Right ventricle myocardium superior (tissue), 1 donor: ENCODE data around the gene LY9. TPM values are rescaled to one million over a fixed set of nuclear protein-coding genes. Genes with fewer than 3 reads are reported as not detected.
"Not testable (repeated sequence)": the region's sequence is repeated elsewhere in the genome, so short reads cannot be mapped to it uniquely, and the experiment has no call there.

Experiments
- ATAC-seq: fragments of 200-7000 bp; cut with Tn5 transposase; one replicate; pipeline ENCODE4 v1.9.1; 2020; ENCODE audit warnings: mild to moderate bottlenecking; ENCODE audit not compliant: poor library complexity
- DNase-seq: peaks from one replicate; pipeline ENCODE4 v3.0.0-alpha.2; 2020
- intact Hi-C: fragments of 100-400 bp; cut with DNase I; formaldehyde crosslinking; loops from one replicate; pipeline ENCODE4 v1.11.2; 2022
- total RNA-seq: library from RNA; stranded (reverse); fragmentation: NEBNext Ultra II Directional; extraction: Animal tissue kit (Norgen Biotek cat#: 25700); gene quantifications from one replicate; pipeline ENCODE4 v1.2.1, GENCODE V29; 2021
- donor health status: DM: no; HTN: yes; CAD: no; lungs with severe emphysema.

The LY9 gene
- total RNA-seq, 1 donor from 2014 or later: not detected

DNA sequence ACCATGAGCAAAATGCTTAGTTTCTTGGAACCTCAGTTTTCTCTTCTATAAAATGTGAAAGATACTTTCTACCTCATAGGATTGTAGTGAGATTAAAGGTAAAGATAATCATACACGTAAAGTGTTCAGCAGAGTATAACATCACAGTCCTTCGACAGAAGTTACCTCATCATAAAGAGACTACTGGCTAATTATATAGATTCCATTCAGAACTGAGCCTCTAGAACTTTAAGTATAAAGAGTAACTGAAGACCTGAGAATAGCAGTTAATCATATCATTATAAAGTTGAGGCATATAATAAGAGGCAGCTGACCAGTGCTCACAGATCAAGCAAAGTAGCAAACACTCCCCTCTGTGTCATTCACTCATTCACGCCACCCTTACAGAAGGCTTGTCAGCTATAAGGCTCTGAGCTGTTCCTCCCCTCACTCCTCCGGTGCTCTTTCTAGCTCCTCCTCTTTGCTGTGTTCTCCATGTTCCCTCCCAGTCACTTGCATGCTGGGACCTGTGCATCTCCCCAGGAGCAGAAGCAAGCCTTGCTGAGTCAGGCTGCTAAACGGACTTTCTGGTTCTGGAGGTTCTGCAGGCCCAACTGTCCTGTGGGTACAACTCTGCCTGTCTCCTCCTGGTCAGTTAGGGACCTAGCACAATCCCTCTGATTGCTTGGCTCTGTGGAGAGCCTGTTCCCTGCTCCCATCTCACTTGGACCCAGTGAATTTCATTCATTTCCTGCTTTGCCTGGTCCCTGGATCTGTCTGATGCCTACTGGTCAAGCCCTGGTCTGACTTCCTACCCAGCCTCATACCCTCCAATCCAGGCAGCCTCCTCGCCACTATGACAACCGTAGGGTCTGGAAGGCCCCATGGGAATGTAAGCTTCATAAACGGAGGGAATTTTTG is 28.3 kb upstream of the LY9 start:
- ATAC-seq: no peak

DNA sequence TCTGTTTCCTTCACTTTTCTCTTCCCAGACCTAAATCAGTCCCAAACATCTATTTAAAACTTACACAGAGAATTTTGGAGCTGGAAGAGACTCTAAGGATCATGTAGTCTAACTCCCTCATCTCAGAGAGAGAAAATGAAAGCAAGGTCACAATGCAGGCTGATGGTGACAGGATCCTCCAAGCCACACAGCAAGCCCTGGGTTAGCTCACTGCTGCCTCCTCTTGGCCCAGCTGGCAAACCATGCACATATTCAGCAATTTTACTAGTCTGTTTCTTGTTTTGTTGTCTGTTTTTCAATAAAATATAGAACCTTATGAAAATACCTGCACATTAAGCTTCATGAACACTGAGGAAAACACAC is 27.7 kb upstream of the LY9 start:
- intact Hi-C loops: no loop called here
- peak; percentile 64 for DNase-seq
- peak; percentile 55 for ATAC-seq

More for the DNA sequence above, 28.3 kb upstream of the LY9 start:
- intact Hi-C loops: no loop called here
- no peak for DNase-seq

DNA sequence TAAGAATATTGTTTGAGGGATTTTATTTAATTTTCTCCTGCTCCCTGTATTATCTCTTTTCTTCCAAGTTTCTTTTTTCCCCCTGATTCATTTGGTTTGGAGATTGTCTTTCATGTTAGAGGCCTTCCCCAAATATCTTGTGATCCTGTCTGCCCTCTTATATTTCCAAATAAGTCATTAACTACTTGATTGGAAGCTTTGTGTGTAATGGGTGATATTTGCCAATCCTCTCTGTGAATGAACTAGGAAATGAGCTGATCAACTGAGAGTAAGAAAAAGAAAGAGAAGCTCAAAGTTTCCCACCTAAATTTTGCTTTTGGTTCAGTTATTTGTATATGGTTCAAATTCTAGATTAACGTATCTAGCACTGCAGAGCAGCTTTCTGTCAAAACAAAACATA is 23.6 kb upstream of the LY9 start:
- ATAC-seq (no peak), DNase-seq (no peak)
- intact Hi-C loops: no loop called here

DNA sequence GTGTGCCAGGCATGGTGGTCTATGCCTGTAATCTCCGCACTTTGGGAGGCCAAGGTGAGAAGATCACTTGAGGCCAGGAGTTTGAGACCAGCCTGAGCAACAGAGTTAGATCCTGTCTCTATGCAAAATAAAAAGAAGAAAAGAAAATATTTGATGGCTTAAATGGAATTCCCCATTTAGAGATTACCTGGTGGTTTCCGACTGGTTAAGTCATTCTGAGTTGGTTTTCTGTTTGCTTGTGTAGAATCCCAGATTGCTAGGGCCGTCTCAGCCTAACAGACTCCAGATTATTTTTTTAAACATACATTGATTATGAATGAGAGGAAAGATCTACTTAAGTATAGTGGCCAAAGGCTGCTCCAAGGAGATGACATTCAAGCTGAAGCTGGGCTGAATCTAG is 22.9 kb upstream of the LY9 start:
- ATAC-seq: no peak
- no peak for DNase-seq
- intact Hi-C loops: no loop called here

DNA sequence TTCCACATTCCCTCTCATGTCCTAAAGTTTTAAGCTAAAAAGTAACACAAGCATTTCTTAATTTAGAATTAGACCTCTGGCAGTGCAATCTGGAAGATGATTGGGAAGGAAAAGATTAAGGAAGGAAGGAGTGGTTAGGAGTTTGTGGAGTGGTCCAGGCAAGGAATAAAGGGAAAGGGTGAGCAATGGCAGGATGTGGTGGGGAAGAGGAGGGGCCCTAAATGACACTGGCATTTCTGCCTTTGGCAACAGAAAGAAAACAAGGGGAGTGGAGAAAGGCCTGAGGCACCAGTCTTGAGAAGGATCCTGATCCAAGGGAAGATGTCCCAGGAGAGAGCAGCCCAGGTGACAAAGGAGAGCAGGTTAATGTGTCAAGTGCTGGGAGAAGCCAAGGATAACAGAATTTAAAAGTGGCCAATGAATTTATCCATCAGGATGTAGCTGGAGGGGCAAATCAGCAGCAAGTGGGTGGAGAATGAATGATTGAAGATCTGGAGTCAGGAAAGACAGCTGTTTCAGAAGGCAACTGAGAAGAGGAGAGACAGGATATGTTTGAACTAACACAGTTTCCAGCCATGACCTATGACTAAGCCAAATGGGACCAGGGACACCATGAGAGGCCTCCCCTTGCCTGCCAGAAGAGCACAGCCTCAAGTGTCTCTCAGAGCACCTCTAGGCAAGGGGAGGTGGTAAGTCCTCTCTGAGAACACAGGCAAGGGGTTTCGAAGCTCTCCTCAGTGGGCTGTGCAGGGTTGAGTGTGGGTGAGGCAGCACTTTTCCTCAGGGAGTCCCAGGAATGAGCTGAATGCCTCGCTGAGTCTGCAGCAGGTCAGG is 20.9 kb upstream of the LY9 start:
- intact Hi-C loops: no loop called here
- DNase-seq: no peak
- no peak for ATAC-seq

DNA sequence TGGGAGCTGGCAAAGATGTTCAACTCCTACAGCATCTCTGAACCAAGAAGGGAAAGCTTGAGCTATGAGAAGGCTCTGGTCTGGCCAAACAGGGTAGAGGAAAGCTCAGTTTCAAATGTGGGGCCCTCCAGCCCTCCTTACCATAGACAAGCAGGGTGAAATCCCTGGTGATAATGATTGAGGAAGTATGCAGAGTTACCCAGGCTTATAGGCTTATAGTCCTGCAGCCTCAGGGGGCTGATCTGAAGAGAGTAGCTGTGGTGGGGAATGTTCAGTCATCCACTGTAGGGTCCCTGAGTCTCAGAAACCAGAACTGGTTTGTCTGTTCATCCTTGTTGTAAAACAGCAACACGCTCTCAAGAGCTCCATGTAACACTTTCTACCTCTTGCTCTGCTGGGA is 19.8 kb upstream of the LY9 start:
- ATAC-seq (no peak), DNase-seq (no peak)
- intact Hi-C loops: no loop called here

DNA sequence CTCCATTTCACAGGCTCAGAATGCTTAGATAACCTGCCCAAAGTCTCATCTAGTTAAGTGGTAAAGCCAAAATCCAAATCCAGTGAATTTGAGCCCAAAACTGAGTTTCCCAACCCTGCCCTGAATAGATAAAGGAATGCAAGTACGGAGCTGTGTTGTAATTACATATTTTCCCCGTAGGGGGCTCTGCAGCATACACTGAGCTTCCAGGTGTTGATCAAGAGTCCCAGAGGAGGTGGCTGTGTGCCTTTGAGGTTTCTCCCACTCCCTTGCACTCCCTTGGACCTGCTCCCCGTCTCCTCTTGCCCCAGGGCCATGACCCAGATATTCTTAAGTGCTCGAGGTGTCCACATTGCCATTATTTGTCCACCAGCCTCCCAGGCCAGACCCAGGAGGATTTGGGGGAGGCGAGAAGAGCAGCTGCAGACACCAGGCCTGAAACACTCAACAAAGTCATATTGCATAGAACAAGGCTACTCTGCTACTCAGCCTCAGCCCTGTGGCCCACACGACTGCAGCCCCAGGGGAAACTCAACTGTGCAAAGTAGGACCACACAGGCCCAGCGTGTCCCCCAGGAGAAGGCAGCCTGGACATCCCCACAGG is 18.4 kb upstream of the LY9 start:
- no peak for DNase-seq
- intact Hi-C loops: no loop called here
- ATAC-seq: no peak

DNA sequence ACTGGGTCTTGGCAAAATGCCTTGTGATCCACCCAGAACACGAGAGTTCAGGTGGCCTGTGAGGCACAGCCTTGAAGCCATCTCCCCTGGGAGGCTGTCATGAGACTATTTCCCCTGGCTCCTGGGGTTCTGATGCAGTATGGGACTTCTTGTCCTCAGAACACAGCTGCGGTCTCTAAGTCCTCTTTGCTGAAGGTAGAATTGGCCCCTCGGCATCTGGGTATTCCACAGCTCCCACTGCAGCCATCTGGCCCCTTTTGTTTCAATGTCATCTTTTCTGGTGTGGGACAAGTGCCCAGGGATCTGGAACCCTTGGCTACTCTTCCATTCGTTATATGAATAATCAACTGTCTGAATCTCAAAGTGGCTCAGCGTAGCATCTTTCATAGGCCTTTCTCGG is 17.0 kb upstream of the LY9 start:
- intact Hi-C loops: no loop called here
- ATAC-seq: no peak
- no peak for DNase-seq

DNA sequence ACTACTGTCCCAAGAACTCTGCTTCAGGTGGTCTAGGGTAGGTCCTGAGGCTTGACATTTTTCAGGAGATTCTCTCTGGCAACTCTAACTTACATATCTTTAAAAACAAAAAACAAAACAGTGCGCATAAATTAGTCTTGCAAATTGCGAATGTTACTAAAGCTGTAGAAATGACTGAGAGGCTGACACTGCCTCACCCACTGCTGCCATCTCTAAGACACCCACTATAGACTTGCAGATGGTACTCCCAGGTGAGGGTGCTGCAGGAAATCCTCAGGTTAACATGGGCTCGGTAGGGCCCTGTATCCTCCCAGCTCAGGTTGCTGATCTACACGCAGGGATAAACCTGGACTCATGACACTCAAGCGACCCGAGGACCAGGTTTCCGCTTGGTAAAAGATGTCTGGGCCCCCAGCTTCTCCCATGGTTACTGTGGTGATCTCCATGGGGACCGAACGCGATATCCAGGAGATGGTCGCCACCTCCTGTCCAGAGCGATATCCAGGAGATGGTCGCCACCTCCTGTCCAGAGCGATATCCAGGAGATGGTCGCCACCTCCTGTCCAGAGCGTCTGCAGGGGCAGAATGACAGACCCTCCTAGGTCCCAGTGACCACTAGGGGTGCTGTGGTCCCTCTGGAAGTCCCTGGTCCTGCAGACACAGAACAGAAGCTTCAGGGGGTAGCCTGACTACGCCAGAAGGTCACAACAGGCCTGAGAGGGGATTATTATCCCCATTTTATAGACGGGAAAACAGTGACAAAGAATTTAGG is 16.2 kb upstream of the LY9 start:
- DNase-seq: no peak
- ATAC-seq: no peak

DNA sequence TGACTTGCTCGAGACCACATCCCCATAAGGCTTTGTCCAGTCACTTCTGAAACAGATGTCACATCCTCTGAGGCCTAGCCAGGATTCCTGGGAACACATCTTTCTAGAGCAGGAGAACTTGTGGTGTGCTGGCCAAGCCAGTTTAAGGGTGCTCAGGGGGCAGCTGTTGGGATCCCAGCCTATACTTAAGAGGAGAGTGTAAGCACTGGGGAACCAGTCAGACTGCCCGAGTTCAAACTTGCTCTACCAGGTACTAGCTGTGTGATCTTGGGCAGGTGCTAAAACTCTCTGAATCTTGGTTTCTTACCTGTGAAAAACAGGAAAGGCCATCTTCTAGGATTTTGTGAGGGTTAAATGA is 15.6 kb upstream of the LY9 start:
- intact Hi-C loops: no loop called here
- DNase-seq: no peak
- no peak for ATAC-seq

More for the DNA sequence above, 16.2 kb upstream of the LY9 start:
- intact Hi-C loops: no loop called here

DNA sequence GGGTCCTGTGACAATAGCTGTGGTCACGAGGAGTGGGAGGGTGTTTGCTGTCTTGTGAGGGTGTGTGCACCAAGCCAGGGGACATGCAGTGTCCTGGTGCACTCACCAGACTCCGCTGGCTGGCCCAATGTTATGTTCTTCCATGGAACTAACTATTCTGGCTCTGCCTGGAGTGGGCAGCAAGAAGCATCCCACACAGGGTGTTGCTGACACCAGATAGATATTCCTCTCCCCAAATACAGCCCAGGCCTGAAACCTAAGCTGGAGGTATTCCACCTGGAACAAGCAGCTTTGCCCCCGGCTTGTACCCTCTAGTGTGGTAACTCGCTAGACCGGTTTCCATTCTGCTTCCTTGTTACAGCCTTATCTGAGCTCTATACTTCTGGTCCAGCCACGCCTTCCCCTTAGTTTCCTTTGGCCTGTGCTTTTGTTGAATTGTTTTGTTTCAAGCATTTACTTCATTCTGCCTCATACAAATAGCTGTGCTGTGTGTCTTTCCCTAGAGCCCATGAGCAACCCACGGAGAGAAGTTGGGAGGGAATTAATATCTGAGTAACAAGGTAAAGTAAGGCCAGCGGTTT is 14.7 kb upstream of the LY9 start:
- intact Hi-C loops: no loop called here
- no peak for ATAC-seq
- DNase-seq: no peak

DNA sequence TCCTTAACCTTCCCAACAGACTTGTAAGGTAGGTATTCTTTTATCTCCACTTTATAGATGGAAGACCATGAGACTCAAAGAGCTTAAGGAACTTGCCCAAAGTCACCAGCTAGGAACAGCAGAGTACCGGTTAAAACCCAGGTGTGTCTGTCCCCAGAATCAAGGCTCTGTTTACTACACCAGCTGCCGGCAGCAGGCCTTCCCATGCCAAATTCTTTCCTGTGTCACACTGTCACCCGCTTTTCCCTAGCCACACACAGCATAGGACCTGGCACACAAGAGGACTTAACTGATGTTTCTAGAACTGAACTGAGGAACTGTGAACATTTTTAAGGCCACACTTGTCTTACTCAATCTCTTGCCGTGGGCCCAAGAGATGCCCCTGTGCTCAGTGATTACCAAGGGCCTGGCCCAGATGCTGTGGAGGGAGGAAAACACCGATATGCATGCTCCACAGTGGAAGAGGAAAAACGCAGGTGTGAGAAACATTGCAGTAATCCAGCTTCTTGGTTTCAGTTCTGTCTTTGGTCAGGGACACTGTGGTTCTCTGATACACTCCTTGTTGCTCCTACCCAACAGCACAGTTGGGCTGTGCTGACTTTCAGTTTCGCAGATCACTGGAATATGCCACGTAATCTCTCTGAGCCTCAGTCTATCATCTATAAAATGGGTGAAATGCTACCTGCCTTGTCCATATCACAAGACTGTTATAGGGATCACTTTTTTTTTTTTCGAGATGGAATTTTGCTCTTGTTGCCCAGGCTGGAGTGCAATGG is 13.9 kb upstream of the LY9 start:
- intact Hi-C loops: no loop called here
- peak; percentile 31 for ATAC-seq
- no peak for DNase-seq

DNA sequence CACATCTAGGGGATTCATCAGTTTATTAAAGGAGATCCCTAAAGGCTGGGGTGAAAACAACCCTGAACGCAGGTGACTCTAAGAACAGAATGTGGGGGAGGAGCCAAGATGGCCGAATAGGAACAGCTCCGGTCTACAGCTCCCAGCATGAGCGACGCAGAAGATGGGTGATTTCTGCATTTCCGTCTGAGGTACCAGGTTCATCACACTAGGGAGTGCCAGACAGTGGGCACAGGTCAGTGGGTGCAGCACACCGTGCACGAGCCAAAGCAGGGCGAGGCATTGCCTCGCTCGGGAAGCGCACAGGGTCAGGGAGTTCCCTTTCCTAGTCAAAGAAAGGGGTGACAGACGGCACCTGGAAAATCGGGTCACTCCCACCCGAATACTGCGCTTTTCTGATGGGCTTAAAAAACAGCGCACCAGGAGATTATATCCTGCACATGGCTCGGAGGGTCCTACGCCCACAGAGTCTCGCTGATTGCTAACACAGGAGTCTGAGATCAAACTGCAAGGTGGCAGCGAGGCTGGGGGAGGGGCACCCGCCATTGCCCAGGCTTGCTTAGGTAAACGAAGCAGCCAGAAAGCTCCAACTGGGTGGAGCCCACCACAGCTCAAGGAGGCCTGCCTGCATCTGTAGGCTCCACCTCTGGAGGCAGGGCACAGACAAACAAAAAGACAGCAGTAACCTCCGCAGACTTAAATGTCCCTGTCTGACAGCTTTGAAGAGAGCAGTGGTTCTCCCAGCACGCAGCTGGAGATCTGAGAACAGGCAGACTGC is 12.8 kb upstream of the LY9 start:
- DNase-seq, ATAC-seq, intact Hi-C loops: not testable (repeated sequence)

DNA sequence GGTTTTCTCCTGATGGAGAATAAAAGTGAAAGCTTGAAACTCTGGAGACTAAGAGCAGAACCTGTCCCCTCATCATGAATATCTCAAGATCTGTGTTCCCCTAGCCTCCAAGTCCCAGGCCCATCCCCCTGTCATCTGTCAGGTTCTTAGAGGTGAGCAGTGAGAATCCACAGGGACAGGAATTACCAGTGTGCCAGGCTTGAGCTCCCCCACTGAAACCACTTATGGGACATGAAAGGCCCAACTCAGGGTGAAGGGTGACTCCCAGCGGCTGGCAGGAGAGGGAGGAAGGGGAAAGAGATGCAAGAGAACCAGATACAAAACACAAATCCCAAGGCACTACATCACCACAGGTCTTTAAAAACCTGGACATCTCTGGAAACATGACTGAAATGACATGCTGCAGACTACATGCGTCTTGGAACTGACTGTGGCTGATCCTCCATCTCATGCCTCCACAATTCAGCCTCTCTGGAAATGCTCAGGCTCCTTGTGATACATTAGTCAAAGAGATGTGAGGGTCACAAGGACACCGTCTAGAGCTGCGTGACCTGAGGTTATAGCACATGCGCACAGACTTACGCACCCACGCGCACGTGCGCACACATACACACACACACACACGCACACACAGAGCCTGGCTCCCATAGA is 6.8 kb upstream of the LY9 start:
- no peak for ATAC-seq
- intact Hi-C loops: no loop called here
- no peak for DNase-seq

DNA sequence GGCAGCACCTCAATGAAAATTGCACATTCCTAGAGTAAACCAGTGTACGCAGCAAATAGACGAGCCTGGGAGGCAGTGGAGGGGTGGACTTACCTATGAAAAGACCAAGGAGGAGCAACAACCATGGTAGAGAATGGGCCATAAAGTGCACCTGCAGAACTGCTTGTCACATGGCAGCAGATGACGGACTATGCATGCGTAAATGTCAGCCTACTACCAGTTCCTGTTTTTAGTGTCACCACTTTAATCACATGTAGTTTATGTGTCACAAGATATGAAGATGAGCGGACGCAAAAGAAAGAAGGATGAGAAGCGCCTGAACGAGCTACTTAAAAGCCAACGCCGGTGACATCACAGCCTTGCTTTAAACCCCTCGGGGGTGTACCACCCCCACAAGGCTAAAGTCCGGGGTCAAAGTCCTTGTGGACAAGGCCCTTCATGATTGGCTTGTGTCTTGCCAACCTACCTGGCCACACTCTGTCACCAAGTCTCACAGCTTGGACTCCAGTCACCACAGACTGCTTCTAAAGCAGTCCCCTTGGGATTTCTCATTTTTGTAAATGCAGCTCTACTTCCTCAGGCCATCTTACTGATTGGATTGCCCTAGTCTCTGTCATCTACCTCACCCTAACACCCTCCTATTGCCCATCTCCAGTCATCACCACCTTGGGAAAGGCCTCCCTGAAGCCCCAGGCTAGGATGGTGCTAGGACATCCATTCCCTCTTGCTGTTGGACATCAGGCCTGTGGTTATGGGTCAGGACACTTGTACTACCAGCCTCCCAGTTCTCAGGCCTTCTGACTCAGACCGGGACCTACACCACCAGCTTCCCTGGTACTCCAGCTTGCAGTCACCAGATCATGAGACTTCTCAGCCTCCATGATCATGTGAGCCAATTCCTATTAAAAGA is 6.0 kb upstream of the LY9 start:
- intact Hi-C loops: no loop called here
- ATAC-seq (no peak), DNase-seq (no peak)

DNA sequence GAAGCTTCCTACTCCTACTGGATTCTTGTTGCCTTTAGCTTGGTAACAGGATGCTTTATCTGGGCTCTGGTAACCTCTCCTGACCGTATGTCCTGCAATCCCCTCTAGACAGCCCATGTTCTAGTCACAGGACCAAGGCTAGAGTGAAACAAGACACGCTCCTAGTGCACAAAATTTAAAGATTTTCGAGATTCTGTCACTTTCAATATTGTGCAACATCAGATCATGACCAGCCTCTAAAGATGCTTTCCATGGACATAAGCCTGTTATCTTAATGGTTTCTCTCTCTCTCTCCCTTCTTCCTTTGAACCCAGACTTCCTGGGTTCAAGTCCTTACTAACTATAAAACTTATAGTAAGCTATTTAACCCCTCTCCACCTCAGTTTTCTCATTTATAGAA is 1.6 kb upstream of the LY9 start:
- intact Hi-C loops: no loop called here

More for the DNA sequence above, 1.6 kb upstream of the LY9 start:
- no peak for DNase-seq
- no peak for ATAC-seq
